ENCODE results near the gene CTRB1. TPM values are rescaled to one million over a fixed set of nuclear protein-coding genes. Genes with fewer than 3 reads are reported as not detected.

The CTRB1 gene
- total RNA-seq, 4 donors from 2014 or later: 0.69 TPM; not detected in 3

DNA sequence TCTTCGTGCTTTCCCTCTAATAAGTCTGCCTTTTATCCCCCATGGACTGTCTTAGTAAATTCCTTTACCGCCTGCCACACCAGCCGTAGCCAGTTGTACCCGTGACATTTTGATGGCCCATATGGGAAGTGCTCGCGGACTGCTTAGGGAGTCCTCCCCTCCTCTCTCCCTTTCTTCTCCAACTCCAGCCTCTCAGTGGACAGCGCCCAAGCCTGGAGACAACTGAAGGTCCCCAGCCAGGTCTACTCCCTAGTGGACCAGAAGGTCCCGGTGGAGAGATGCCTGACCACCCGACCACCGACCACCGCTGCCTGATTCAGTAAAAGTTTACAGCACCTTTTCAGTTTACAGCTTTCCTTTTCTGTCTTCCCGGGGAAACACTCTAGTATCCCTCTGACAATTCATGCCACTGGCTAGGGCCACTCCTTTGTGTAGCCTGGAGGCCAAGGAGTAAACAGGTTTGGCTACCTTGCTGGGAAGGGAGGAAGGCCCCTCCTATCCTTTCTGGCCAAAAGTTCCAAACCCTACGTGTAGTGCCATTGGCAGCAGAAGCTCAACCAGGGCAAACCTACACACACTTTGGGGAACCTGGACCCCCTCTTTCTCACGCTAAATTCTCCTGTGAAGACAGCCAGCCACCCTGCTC lies 29.8 kb upstream of the CTRB1 start:
- TF ChIP-seq, protein P1, sequence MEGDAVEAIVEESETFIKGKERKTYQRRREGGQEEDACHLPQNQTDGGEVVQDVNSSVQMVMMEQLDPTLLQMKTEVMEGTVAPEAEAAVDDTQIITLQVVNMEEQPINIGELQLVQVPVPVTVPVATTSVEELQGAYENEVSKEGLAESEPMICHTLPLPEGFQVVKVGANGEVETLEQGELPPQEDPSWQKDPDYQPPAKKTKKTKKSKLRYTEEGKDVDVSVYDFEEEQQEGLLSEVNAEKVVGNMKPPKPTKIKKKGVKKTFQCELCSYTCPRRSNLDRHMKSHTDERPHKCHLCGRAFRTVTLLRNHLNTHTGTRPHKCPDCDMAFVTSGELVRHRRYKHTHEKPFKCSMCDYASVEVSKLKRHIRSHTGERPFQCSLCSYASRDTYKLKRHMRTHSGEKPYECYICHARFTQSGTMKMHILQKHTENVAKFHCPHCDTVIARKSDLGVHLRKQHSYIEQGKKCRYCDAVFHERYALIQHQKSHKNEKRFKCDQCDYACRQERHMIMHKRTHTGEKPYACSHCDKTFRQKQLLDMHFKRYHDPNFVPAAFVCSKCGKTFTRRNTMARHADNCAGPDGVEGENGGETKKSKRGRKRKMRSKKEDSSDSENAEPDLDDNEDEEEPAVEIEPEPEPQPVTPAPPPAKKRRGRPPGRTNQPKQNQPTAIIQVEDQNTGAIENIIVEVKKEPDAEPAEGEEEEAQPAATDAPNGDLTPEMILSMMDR (IDR thresholded peaks at IDR 0.05): no peak
- DNase-seq (ENCODE audit: low spot score): no peak
- ATAC-seq (ENCODE audit: low FRiP score): no peak

DNA sequence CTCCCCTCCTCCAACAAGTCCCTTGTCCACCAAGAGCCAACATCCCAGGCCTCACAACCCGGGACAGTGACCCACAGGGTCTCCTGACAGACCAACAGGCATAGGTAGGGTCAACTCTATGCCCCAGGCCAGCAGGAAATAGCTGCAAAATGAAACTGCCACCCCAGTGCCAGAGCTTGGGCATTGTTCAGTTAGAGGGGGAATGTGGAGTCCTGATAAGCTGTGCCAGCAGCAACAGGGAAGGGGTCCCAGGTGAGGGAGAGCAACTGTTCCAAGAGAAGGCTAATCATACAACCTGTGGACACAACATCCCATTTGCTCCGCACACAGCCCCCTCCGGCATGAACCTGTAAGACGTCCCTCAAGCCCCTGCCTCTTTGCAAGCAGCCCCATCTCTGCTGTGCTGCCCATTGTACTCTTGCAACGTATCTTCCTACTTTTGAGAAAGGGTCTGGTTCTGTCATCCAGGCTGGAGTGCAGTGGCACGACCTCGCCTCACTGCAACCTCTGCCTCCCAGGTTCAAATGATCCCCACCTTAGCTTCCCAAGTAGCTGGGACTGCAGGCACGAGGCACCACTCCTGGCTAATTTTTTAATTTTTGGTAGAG lies 29.0 kb upstream of the CTRB1 start:
- DNase-seq (ENCODE audit: low spot score) (no peak), ATAC-seq (ENCODE audit: low FRiP score) (no peak)
- TF ChIP-seq, protein P1 (IDR thresholded peaks at IDR 0.05): no peak

DNA sequence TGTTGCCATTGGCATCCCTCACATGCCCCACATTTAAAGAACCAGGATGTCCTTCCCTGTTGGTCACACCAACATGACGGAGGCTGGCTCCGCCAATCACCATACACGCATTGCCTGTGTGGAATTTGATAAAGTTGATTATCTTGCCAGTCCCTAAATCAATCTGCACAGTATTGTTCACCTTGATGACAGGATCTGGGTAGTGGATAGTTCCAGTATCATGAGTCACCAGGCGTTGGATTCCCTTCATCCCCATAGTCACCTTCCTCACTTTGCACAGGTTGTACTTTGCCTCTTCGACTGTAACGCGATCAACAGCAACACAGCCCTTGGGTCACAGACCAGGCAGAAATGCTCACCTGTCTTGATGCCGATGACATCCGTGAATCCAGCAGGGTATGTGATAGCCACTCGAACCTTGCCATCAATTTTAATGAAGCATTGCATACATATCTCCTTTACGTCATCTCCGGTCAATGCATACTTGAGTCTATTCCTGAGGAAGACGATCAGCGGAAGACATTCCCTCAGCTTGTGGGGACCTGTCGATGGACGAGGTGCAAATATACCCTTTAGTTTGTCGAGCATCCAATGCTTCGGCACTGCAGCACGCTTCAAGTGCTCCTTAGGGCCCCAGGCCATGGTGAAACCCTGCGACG lies 26.1 kb upstream of the CTRB1 start:
- TF ChIP-seq, protein P1 (IDR thresholded peaks at IDR 0.05): no peak

DNA sequence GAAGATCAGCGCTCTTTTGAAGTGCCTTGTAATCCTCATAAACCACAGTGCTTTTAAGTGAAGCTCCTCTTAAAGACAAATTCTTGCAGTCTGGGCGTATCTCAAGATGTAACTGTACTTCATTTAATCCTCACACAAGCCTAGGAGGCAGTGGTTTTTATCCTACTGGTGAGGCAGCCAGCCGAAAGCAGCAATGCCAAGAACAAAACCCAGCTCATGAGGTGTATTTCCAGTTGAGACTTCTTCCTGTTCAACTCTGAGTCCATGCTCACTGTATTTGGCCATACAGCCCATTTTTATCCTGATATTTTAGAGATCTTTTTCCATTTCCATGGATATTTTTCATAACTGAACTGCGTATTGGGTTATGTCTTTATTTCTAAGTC lies 25.5 kb upstream of the CTRB1 start:
- no peak for ATAC-seq (ENCODE audit: low FRiP score)
- DNase-seq (ENCODE audit: low spot score): no peak
- TF ChIP-seq, protein P1 (IDR thresholded peaks at IDR 0.05): no peak

More for the DNA sequence above, 26.1 kb upstream of the CTRB1 start:
- ATAC-seq (ENCODE audit: low FRiP score) (no peak), DNase-seq (ENCODE audit: low spot score) (no peak)

DNA sequence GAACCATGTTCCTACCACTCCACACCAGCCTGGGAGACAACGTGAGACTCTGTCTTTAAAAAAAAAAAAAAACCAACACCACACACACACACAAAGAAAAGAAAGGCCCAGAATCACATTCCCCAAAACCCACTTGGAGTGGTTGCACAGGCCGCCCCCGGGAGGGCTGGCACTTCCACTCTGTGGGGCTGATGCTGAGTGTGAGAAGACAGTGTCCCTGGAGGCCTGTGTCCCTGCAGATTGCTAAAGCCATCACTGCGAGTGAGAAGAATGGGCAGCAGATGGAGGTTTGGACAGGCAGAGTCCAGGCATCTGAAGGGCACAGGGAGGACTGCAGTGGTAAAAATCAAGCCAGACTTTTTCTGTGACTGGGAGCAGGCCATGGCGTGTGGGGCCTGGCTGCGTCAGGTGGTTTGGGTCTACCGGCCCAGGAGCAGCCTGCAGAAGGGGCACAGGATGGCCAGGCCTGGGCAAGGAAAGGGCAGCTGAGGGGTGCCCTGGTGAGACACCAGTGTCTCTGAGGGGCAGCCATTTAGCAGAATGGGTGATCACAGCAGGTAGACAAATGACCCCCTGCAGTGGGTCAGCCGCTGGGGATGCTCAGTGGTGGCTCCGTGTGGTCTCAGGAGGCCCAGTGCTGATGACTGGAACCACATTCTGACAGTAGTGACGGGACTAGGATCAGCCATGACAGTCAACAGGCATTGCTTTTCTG lies 24.9 kb upstream of the CTRB1 start:
- ATAC-seq (ENCODE audit: low FRiP score) (no peak), DNase-seq (ENCODE audit: low spot score) (no peak)
- TF ChIP-seq, protein P1 (IDR thresholded peaks at IDR 0.05): no peak

DNA sequence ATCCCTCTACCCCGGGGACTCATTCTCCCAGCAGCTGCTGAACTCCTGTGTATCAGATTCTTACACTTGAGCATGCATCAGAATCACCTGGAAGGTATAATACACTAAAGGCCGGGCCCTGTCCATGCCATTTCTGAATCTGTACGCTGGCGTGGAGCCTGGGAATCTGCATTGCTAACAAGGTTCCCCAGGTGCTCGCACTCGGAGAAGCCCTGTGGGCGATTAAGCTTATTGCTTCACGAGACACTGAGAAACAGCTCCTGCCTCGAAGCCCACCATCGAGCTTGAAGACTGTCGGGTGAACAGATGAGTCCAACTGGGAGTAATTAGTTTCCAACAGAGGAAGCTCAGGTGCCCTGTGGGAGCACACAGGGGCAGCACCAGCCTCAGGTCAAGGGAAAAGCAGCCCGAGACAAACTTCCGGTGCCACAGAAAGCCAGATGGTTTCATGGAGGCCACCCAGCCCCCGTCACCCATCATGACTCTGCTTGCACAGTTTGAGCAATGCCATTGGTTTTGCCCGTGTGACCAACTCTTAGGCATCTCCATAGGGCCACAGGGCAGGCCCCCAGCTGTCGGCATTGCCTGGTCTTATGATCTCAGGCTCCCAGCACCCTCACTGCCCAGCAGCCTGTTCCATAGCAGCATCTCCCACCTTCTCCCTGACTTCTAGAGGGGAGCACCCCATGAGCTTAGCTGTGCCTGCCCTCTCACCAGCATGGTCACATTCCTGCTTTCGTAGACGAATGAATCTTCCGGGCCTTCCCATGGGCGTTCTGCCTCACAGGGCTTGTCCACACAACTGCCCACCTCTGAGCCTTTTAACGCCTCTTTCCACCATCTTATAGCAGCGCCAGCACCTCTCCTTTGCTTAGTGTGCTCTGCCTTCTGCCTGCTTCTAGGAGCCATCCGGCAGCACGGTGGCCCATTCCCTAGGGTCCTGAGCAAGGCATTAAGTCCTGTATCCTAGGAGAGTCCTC lies 22.7 kb upstream of the CTRB1 start:
- ATAC-seq (ENCODE audit: low FRiP score) (no peak), DNase-seq (ENCODE audit: low spot score) (no peak)
- TF ChIP-seq, protein P1 (IDR thresholded peaks at IDR 0.05): no peak
